Hepatocyte (in vitro differentiated cells): Measurements from ENCODE around the gene CMIP.

Experiments used
- EZH2phosphoT487 ChIP-seq: fragments of 200-600 bp; sonication (generic); IDR thresholded peaks from one replicate; pipeline ENCODE4 v1.6.1; 2018; ENCODE audit warnings: antibody characterized with exemption, mild to moderate bottlenecking, low read depth, moderate library complexity; ENCODE audit not compliant: unreplicated experiment, severe bottlenecking
- TF ChIP-seq, protein P1 (sequence below): fragments of 200-600 bp; sonication (generic); IDR thresholded peaks from 2 replicates; pipeline ENCODE4 v1.5.1; 2016; ENCODE audit warnings: antibody characterized with exemption, mild to moderate bottlenecking; ENCODE audit not compliant: poor library complexity

DNA sequence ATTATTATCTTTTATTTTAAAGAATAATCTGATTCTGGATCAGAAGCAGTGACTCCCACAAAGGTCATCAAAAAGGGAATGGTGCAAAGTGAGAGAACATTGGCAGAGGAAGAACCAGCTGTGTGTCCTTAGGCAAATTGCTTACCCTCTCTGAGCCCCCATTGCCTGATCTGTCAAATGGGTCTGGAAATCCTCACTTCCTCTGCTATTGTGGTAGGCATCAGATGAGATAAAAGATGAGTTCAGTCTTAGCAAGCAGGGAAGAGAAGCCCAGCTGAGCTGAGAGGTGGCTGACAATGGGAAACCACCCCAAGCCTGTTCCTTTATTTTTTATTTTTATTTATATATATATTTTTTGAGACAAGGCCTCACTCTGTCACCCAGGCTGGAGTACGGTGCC lies 310.2 kb downstream of the CMIP start:
- TF ChIP-seq, protein P1, sequence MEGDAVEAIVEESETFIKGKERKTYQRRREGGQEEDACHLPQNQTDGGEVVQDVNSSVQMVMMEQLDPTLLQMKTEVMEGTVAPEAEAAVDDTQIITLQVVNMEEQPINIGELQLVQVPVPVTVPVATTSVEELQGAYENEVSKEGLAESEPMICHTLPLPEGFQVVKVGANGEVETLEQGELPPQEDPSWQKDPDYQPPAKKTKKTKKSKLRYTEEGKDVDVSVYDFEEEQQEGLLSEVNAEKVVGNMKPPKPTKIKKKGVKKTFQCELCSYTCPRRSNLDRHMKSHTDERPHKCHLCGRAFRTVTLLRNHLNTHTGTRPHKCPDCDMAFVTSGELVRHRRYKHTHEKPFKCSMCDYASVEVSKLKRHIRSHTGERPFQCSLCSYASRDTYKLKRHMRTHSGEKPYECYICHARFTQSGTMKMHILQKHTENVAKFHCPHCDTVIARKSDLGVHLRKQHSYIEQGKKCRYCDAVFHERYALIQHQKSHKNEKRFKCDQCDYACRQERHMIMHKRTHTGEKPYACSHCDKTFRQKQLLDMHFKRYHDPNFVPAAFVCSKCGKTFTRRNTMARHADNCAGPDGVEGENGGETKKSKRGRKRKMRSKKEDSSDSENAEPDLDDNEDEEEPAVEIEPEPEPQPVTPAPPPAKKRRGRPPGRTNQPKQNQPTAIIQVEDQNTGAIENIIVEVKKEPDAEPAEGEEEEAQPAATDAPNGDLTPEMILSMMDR, result no peak
- TF ChIP-seq EZH2phosphoT487, result no peak
